Measurements from ENCODE around the gene EYS. TPM values are rescaled to one million over a fixed set of nuclear protein-coding genes. Genes with fewer than 3 reads are reported as not detected.

Gene EYS
- total RNA-seq, 1 experiment from 2014 or later = not detected

DNA sequence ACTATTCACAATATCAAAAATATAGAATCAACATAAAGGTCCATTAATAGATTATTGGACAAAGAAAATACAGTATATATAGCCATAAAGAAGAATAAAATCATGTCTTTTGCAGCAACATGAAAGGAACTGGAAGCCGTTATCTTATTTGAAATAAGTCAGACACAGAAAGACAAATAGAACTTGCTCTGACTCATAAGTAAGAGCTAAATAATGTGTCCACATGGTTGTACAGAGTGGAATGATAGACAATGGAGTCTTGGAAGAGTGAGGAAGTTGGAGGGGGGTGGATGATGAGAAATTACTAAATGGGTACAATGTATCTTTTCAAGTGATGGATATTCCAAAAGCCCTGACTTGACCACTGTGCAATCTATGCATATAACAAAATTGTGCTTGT lies 1457.9 kb downstream of the EYS start:
- Histone ChIP-seq H2BK20ac (ENCODE audit: low read depth, low read length, poor library complexity, severe bottlenecking) (no peak overlapping the region), H3K79me2 (ENCODE audit: insufficient read depth, low read length) (no peaks in the 10 kb centered on the region), H4K8ac (replicated peaks; ENCODE audit: insufficient read length, low read depth, low read length) (no peak overlapping the region), H2AK5ac (ENCODE audit: insufficient read length, low read length) (no peak overlapping the region), H3K23ac (ENCODE audit: insufficient read length, low read depth, low read length) (no peak overlapping the region), H2AFZ (ENCODE audit: low read length) (no peak overlapping the region), H4K5ac (ENCODE audit: insufficient read length, low read depth, low read length) (no peak overlapping the region), H2BK5ac (ENCODE audit: insufficient read length, low read length) (no peak overlapping the region), H3K9ac (ENCODE audit: extremely low read depth, insufficient read length, low read length) (no peak overlapping the region), H4K91ac (ENCODE audit: insufficient read length, low read depth, low read length) (no peak overlapping the region), H3K18ac (ENCODE audit: insufficient read length, low read depth, low read length) (no peak overlapping the region), H3K4me2 (ENCODE audit: insufficient read depth, insufficient read length, low read length) (no peak overlapping the region), H3K79me1 (ENCODE audit: insufficient read depth, low read depth, low read length, poor library complexity, severe bottlenecking) (no peaks in the 10 kb centered on the region), H3K27ac (ENCODE audit: insufficient read length, low read depth, low read length) (no peak overlapping the region), H2BK120ac (ENCODE audit: low read depth, low read length, poor library complexity, severe bottlenecking) (no peak overlapping the region), H4K20me1 (ENCODE audit: control insufficient read depth, insufficient read depth, insufficient read length) (no peaks in the 10 kb centered on the region), H3K4me1 (ENCODE audit: insufficient read depth, low read length) (no peaks in the 10 kb centered on the region), H3K14ac (ENCODE audit: insufficient read depth, low read length) (no peak overlapping the region), H2BK12ac (ENCODE audit: insufficient read length, low read depth, low read length) (no peak overlapping the region), H3K9me3 (ENCODE audit: control insufficient read depth, low read depth, low read length) (no peaks in the 10 kb centered on the region), H3T11ph (ENCODE audit: low read length) (no peak overlapping the region), H3K56ac (ENCODE audit: insufficient read length, low read depth, low read length) (no peak overlapping the region), H2BK15ac (ENCODE audit: low read depth, low read length) (no peak overlapping the region), H3K4ac (ENCODE audit: low read depth, low read length) (no peak overlapping the region), H3K27me3 (ENCODE audit: insufficient read depth, low read length) (no peaks in the 10 kb centered on the region), H3K23me2 (ENCODE audit: insufficient read length, low read depth, low read length, poor library complexity, severe bottlenecking) (no peaks in the 10 kb centered on the region)
- TF ChIP-seq, protein P1, sequence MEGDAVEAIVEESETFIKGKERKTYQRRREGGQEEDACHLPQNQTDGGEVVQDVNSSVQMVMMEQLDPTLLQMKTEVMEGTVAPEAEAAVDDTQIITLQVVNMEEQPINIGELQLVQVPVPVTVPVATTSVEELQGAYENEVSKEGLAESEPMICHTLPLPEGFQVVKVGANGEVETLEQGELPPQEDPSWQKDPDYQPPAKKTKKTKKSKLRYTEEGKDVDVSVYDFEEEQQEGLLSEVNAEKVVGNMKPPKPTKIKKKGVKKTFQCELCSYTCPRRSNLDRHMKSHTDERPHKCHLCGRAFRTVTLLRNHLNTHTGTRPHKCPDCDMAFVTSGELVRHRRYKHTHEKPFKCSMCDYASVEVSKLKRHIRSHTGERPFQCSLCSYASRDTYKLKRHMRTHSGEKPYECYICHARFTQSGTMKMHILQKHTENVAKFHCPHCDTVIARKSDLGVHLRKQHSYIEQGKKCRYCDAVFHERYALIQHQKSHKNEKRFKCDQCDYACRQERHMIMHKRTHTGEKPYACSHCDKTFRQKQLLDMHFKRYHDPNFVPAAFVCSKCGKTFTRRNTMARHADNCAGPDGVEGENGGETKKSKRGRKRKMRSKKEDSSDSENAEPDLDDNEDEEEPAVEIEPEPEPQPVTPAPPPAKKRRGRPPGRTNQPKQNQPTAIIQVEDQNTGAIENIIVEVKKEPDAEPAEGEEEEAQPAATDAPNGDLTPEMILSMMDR (conservative IDR thresholded peaks at IDR 0.05) = no peak
- DNase-seq = no peak
- Mint-ChIP-seq H3K36me3 (ENCODE audit: insufficient read depth in 1 of 3, low read depth in 3 of 3) (no peaks in the 10 kb centered on the region), H3K27me3 (ENCODE audit: low read depth) (no peaks in the 10 kb centered on the region), H3K4me3 (no peak overlapping the region), H3K4me1 (no peaks in the 10 kb centered on the region), H3K9me3 (peaks cover 2 to 7% of the 10 kb centered on the region in 2 experiments; a peak in 2 of 5 replicates), H3K27ac (no peak overlapping the region)
- WGBS (ENCODE audit: extremely low coverage, insufficient read length, low lambda C conversion rate) = no CpG with 5 or more reads among the region's 1 CpG
